Transverse colon (tissue), 4 donors: ENCODE data around the gene PSMC6.

Experiments used
- CTCF ChIP-seq, 5 experiments: fragments of 200-600 bp in 3 of 5; fragments of 450-650 bp in 2 of 5; sonication (generic) in 3 of 5; IDR thresholded peaks; 1 replicate in 2 of 5; 2 replicates in 3 of 5; pipeline ENCODE4 v1.5.1; 2016 to 2017; ENCODE audit warnings: antibody characterized with exemption in 5 of 5, inconsistent platforms in 3 of 5, mild to moderate bottlenecking in 2 of 5, moderate library complexity in 1 of 5
- EP300 ChIP-seq: sonication (generic); formaldehyde crosslinking; IDR thresholded peaks from one replicate; pipeline ENCODE4 v1.6.1; 2017; ENCODE audit warnings: antibody characterized with exemption, low read depth
- POLR2A ChIP-seq: fragments of 450-650 bp; IDR thresholded peaks from one replicate; pipeline ENCODE4 v1.6.1; 2016; ENCODE audit warnings: antibody characterized with exemption, mild to moderate bottlenecking, moderate library complexity
- POLR2AphosphoS5 ChIP-seq, 3 donors: sonication (generic); formaldehyde crosslinking; IDR thresholded peaks; one replicate each; pipeline ENCODE4 v1.6.1; 2016; ENCODE audit warnings: antibody characterized with exemption in 3 of 3

- TF ChIP-seq CTCF (IDR thresholded peaks at IDR 0.05), result no peak
- TF ChIP-seq EP300, result no peak
- no peak for TF ChIP-seq POLR2AphosphoS5 (IDR thresholded peaks at IDR 0.05)
- TF ChIP-seq POLR2A, result no peak
Observed at GRCh38 chr14:52706286-52706685, 714 bp upstream of the PSMC6 start.
